ENCODE results near the gene TNFRSF19.

- TF ChIP-seq CTCF (IDR thresholded peaks at IDR 0.05; ENCODE audit: low read depth, low read length, missing input control) (no peak), MAX (IDR thresholded peaks at IDR 0.05) (no peak), ZBTB33 (IDR thresholded peaks at IDR 0.05) (no peak), REST (IDR thresholded peaks at IDR 0.05) (no peak), GABPA (IDR thresholded peaks at IDR 0.05 in 1 of 2, conservative IDR thresholded peaks at IDR 0.05 in 1 of 2) (no peak), RAD21 (IDR thresholded peaks at IDR 0.05) (no peak), SP1 (IDR thresholded peaks at IDR 0.05) (no peak), EGR1 (IDR thresholded peaks at IDR 0.05; ENCODE audit: low read depth in 2 of 2) (no peak), YY1 (IDR thresholded peaks at IDR 0.05) (no peak), TAF1 (conservative IDR thresholded peaks at IDR 0.05) (no peak), JUND (IDR thresholded peaks at IDR 0.05) (no peak), ATF3 (IDR thresholded peaks at IDR 0.05) (no peak), RXRA (IDR thresholded peaks at IDR 0.05) (no peak), NR2F2 (IDR thresholded peaks at IDR 0.05) (no peak)
Observed at GRCh38 chr13:23705583-23705982, 135.4 kb downstream of the TNFRSF19 start.

Data from liver (tissue), 3 donors.